GM21526 (cell line): ENCODE data around the gene NEUROD2.
"Not testable (repeated sequence)": the region's sequence is repeated elsewhere in the genome, so short reads cannot be mapped to it uniquely, and the experiment has no call there.

Experiments
- ATAC-seq: cut with Tn5 transposase; IDR thresholded peaks from one replicate; pipeline ENCODE4 v1.9.1; 2021; ENCODE audit warnings: moderate library complexity; ENCODE audit not compliant: unreplicated experiment, low FRiP score

NEUROD2 gene

GRCh38 chr17:39591958-39592954 is 15.5 kb downstream of the NEUROD2 start:
- ATAC-seq = no peak

GRCh38 chr17:39590180-39590579 is 17.5 kb downstream of the NEUROD2 start:
- ATAC-seq = not testable (repeated sequence)

- ATAC-seq = no peak
These were observed 25.1 kb downstream of the NEUROD2 start for GRCh38 chr17:39582658-39583057.

- no peak for ATAC-seq
These were observed 26.0 kb downstream of the NEUROD2 start for GRCh38 chr17:39581759-39582085.

GRCh38 chr17:39581071-39581758 is 26.5 kb downstream of the NEUROD2 start:
- ATAC-seq = no peak

- ATAC-seq = no peak
These were observed 27.6 kb downstream of the NEUROD2 start for GRCh38 chr17:39580082-39580468.

- no peak for ATAC-seq
These were observed 28.2 kb downstream of the NEUROD2 start for GRCh38 chr17:39579318-39580081.

GRCh38 chr17:39578272-39578671 is 29.4 kb downstream of the NEUROD2 start:
- no peak for ATAC-seq

- ATAC-seq = no peak
These were observed 31.5 kb downstream of the NEUROD2 start for GRCh38 chr17:39576187-39576586.

GRCh38 chr17:39573447-39574298 is 34.0 kb downstream of the NEUROD2 start:
- no peak for ATAC-seq

GRCh38 chr17:39572121-39572520 is 35.6 kb downstream of the NEUROD2 start:
- ATAC-seq = no peak

GRCh38 chr17:39569126-39569525 is 38.6 kb downstream of the NEUROD2 start:
- ATAC-seq = no peak

GRCh38 chr17:39568702-39569101 is 39.0 kb downstream of the NEUROD2 start:
- ATAC-seq = no peak

- ATAC-seq = no peak
These were observed 41.4 kb downstream of the NEUROD2 start for GRCh38 chr17:39566094-39566850.

- no peak for ATAC-seq
These were observed 43.4 kb downstream of the NEUROD2 start for GRCh38 chr17:39564211-39564848.

GRCh38 chr17:39563476-39563875 is 44.2 kb downstream of the NEUROD2 start:
- no peak for ATAC-seq

- ATAC-seq = no peak
These were observed 44.7 kb downstream of the NEUROD2 start for GRCh38 chr17:39562976-39563375.

- ATAC-seq = no peak
These were observed 45.3 kb downstream of the NEUROD2 start for GRCh38 chr17:39562395-39562794.

- ATAC-seq = no peak
These were observed 51.3 kb downstream of the NEUROD2 start for GRCh38 chr17:39556423-39556822.
